HG03558 (cell line): Measurements from ENCODE around the gene ZER1.
A peak's percentile ranks its signal among the peaks of the same experiment; 100 is the strongest.
"Not testable (repeated sequence)": the region's sequence is repeated elsewhere in the genome, so short reads cannot be mapped to it uniquely, and the experiment has no call there.

Experiments
- ATAC-seq: cut with Tn5 transposase; IDR thresholded peaks from one replicate; pipeline ENCODE4 v1.9.1; 2021; ENCODE audit warnings: moderate number of reproducible peaks; ENCODE audit not compliant: unreplicated experiment; ENCODE audit errors: extremely low read depth

ZER1 gene

DNA sequence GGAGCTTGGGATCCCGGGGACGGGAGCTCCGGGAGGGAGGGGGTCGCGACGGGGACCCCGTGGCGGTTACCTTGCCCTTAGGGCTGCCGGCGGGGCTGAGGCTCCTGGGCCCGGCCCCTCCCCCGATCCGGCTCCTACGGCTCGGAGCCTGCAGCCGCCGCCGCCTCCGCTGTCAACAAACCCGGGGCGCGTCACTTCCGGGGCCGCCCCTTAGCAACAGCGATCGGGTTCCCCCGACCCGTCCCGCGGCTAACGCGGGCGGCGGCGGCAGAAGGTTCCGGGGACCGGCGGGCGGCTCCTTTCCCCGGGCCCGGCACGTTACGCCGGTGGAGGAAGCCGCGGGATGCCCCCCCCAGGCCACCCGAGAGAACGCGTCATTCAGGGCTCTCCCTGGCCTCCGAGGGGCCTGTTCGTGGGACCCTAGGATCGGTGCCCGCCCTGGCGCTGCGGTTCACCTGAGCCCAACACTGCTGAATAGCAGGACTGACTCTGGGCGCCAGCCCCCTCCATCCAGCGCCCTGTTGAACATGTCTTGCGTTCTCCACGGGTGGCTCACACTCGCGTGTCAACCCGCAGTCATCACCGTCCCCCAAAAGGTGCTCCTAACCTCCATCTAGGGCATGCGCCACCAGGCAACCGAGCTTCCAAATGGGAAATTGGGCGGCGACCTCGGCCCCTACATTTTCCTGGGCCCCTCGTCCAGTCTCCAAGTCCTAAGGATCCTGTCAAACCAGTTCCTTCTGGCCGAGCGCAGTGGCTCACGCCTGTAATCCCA lies at the start of gene ZER1:
TSS of gene ZER1 (minus strand) at position 183 of the 775 bp plus-strand sequence. CDS start 16,362 bp downstream, outside the sequence.
- ATAC-seq: peak; percentile 59

DNA sequence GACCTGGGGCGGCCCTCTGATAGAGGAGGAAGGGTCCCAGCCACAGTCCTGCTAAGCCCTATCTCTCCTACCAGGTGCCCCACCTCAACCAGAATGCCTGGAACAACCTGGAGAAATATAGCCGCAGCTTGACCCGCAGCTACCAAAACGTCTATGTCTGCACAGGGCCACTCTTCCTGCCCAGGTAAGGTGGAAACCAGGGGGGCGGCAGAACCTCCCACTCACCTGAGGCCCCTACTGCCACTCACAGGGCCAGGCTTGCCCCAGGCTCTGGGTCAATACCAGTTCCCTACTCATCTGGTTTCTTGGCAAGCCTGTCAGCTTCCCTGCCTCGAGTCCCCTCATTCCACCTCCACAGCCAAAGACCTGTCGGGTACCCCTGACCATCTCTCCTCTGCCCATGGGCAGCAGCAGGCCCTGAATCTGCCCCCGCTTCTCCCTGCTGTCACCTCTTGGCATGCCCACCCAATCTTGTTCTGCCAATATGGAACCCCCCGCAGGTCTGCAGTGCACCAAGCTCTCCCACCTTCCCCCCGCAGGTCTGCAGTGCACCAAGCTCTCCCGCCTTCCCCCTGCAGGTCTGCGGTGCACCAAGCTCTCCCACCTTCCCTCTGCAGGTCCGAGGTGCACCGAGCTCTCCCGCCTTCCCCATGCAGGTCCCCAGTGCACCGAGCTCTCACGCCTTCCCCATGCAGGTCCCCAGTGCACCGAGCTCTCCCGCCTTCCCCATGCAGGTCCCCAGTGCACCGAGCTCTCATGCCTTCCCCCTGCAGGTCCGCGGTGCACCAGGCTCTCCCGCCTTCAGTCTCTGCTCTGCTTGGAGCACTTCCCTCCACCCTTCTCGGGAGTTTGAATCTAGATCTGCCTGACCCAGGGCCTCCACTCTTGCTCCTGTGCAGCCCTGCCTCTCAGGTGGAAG lies 49.2 kb upstream of the ZER1 start:
- no peak for ATAC-seq

DNA sequence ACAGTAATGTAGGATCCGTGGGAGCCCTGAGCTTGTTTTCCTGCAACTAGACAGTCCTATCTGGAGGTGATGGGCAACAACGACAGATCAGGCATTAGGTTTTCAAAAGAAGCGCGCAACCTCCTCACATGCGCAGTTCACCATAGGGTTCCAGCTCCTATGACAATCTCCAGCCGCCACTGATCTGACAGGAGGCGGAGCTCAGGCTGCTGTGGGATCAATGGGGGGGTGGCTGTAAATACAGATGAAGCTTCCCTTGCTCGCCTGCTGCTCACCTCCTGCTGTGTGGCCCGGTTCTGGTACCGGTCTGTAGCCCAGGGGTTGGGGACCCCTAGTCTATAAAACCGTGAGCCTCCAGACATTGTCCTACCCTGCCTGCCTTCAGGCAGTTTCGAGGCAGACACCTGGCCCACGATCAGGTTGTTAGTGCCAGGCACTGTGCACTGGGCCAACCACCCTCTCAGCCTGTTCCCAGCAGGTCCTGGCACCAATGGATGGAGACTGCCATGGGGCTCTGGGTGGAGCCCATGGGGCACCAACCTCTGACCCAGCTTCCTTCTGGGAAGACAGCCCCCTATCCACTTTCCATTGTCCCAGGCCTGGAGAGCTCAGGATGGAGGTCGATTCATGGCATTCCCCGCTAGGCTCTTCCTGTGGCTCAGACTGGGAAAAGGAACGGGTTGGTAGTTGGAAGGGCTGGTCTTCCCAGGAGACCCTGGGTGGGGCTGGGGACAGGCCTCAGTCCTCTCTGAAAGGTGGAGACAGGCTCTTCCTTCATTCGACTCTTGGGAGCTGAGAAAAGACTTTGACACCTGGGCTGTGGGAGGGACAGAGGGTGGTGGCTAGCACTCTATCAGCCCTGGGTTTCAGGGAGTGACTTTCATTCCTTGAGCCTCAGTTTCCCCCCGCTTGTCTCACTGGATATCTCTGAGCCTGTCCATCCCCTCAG lies 48.3 kb upstream of the ZER1 start:
- no peak for ATAC-seq

DNA sequence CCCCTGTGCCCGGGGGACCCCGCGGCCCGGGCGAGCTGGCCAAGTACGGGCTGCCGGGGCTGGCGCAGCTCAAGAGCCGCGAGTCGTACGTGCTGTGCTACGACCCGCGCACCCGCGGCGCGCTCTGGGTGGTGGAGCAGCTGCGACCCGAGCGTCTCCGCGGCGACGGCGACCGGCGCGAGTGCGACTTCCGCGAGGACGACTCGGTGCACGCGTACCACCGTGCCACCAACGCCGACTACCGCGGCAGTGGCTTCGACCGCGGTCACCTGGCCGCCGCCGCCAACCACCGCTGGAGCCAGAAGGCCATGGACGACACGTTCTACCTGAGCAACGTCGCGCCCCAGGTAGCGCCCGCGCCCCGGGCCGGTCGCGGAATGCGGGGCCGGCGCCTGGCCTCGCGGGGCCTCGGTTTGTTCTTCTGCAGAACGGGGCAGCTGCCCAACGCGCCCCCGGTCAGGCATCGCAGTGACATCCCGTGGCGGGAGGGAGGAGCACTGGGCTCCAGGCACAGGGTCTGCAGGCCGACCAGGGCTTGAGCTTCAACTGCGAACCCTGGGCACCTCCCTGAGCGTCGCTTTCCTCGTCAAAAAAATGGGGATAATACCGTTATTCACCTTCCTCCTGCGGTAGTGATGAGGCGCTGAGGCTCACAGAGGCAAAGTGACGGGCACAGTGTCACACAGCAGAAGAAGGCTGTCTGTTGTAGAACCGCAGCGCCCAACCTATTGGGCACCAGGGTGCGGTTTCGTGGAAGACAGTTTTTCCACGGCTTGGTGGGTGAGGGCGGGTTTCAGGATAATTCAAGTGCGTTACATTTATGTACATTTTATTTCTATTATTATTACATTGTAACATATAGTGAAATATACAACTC lies 47.4 kb upstream of the ZER1 start:
- peak; percentile 12 for ATAC-seq

DNA sequence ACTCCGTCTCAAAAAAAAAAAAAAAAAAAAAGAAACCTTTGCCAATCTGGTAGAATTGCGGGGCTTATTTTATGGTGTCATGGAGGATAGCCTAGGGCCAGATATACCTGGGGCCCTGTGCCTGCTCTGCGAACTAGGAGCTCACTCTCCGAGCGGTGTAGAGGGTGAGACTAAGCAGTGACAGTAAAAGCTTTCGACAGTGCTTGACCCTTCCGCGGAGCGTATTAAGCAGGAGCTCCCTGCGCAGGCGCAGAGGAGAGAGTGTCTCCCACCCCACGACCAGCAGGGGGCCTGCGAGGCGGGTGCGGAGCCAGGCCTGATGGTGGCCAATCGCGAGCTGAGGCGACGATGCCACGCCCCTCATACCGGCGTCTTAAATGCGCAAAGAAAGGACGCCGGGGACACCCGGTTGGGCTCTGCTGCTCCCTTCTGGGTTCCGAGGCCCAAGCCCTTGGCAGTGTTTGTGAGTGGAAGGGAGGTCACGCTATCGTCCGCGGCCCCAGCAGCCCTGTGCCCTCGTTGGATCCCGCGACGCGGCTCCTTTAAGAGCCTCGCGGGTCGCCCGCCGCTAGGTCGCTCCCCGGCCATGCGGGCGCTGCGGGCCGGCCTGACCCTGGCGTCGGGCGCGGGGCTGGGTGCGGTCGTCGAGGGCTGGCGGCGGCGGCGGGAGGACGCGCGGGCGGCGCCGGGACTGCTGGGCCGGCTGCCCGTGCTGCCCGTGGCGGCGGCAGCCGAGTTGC lies 46.5 kb upstream of the ZER1 start, which contains the start of gene ENDOG:
TSS of gene ENDOG (plus strand) at position 402 of the 740 bp plus-strand sequence. CDS start at position 587, 185 bp downstream.
- ATAC-seq: peak; percentile 84

DNA sequence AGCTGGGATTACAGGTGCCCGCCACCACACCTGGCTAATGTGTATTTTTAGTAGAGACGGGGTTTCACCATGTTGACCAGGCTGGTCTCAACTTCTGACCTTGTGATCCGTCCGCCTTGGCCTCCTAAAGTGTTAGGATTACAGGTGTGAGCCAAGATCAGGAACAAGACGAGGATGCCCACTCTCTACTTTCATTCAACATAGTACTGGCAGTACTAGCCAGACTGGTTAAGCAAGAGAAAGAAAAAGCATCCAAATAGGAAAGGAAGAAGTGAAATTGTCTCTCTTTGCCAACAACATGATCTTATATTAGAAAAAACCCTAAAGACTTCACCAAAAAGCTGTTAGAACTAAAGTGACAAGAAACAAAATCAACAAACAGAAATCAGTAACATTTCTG lies 39.1 kb upstream of the ZER1 start:
- no peak for ATAC-seq

DNA sequence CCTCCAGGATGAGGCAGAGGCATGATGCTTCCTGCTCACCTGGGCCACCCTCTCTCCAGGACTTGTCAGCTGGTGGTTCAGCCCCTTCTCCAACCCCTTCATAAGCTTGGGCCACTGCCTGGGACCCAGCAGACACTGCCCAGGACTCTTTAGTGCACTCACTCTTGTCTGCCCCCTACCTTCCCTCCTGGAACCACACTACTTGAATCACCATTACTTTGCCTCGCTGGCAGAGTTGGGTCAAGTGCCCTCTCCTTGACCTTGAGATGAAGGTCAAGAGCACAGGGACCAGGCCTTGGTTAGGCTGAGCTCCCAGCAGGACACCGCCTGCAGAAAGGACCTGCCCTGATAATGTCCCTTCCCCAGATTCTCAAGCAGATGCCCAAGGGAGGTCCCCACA lies 38.1 kb upstream of the ZER1 start:
- ATAC-seq: no peak

DNA sequence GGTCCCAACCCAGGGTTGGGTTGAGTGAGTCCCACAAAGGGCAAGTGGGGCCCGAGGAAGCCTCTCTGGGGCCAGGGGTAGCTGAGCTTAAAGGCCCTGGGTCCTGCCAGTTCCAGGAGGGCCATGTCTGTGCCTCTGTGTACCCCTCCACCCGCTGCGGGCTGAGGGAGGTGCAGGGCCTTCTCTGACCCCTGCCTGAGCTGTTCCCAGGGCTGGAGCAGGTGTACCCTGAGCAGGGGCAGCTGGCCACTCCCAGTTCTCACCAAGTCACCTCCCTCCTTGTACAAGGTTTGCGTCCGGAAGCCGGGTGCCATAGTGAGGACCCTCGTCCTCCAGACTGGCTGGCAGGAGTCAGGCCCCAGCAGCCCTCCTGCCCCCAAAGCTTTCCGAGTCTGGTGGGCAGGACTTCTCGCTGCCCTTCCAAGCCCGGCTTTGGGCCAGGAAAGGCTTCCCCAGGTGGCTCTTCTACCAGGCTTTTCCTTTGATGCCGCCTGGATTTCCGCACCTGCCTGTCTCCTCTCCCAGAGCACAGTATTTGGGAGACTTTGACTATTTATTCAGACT lies 37.4 kb upstream of the ZER1 start:
- ATAC-seq: no peak

DNA sequence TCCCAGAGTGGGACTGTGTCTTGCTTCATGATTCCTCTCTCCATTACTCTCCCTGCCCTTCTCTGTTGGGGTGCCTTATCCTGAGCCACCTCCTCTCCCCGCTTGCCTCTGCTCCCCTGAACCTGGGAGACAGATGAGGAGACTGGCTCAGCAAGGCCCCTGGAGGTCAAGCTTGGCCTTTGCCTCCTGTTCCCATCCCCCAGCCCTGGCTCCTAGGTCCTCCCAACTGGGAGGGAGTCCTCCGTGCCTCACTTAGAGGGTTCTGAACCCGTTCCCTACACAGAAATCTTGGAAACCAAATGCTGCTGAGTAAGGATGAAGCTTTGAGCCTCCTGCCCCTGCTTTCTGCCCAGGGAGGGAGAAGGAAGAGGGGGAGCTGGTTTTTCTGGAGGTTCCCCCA lies 36.8 kb upstream of the ZER1 start:
- ATAC-seq: no peak

DNA sequence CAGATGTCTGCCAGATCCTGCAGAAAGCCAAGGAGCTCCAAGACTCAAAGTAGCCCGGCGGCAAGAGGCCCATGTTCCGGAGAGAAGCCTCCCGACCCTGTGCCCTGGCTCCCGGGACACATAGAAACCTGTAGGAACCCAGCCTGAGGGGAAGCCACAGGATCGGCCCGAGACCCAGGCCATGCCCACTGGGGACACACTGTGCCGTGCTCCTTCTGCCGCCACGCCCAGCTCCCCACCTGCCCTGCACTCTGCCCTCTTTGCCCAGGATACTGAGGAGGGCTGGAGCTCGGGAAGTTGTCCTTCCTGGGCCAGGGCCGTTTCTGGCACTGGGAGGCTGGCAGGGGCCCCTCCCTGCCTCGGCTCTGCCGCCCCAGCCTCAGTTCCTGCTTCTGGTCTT lies 36.1 kb upstream of the ZER1 start:
- ATAC-seq: no peak

DNA sequence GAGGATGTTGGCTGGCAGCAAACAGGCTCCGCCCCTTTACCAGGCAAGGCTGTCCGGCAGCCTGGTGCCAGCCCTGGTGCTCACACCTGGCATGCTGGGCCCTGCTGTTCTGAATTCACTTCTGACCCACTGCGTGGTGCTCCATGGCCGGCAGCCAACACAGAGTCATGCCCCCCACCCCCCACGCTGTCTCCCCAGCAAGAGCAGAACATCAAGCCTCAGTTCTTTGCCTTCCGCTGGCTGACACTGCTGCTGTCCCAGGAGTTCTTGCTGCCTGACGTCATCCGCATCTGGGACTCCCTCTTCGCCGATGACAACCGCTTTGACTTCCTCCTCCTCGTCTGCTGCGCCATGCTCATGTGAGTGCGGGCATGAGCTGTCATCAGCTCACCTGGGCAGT lies 33.9 kb upstream of the ZER1 start:
- no peak for ATAC-seq

DNA sequence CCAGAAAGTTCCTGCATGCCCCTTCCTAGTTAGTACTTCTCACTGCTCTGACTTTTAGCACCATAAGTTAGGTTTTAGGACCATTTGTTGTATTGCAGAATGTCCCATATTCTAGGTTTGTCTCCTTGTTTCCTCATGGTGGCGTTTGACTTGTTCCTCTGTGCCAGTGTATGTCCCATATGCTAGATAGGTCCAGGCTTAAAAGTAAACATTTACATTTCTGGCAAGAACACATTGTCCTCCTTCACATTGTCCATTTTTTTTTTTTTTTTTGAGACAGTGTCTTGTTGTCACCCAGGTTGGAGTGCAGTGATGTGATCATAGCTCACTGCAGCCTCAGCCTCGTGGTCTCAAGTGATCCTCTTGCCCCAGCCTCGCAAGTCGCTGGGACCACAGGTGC lies 30.8 kb upstream of the ZER1 start:
- ATAC-seq: no peak

DNA sequence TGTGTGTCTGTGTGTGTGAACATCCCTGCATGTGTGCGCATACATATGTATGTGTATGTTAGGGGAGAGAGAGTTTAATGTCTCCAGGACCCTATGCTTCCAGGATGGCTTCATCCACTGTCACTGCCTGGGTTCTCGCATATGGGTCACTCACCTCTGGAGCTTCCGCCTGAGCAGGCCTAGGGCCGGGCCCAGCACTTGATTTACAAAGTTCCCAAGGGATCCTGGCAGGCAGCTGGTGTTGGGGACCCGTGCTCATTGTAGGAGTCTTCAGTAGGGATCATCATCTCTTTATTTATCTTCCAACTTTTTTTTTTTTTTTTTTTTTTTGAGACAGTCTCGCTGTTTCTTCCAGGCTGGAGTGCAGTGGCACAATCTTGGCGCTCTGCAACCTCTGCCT lies 28.3 kb upstream of the ZER1 start:
- ATAC-seq: no peak

DNA sequence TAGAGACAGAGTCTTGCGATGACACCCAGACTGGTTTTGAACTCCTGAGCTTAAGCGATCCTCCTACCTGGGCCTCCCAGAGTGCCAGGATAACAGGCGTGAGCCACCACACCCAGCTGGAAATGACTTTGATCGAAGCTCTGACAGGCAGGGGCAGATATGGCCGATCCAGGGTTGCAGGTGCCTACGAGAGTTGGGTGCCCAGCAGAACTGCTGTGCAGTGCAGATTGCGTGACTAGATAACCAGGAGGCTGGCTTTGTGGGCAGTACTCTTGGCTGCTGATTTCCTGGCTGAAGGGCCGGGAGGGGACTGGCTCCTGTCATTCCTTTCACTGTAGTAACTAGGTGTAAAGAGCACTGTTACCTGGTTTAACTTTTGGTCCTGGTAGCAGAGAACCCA lies 27.2 kb upstream of the ZER1 start:
- ATAC-seq: no peak

DNA sequence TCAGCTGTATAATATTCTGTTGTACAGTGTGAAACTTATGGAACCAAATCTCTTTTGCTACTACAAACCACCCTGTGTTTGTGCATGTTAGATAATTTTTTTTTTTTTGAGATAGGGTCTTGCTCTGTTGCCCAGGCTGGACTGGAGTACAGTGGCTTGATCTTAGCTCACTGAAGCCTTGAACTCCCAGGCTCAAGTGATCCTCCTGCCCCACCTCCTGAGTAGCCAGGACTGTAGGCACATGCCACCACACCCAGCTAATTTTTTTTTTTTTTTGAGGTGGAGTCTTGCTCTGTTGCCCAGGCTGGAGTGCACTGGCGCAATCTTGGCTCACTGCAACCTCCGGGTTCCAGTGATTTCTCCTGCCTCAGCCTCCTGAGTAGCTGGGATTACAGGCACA lies 23.2 kb upstream of the ZER1 start:
- not testable (repeated sequence) for ATAC-seq

DNA sequence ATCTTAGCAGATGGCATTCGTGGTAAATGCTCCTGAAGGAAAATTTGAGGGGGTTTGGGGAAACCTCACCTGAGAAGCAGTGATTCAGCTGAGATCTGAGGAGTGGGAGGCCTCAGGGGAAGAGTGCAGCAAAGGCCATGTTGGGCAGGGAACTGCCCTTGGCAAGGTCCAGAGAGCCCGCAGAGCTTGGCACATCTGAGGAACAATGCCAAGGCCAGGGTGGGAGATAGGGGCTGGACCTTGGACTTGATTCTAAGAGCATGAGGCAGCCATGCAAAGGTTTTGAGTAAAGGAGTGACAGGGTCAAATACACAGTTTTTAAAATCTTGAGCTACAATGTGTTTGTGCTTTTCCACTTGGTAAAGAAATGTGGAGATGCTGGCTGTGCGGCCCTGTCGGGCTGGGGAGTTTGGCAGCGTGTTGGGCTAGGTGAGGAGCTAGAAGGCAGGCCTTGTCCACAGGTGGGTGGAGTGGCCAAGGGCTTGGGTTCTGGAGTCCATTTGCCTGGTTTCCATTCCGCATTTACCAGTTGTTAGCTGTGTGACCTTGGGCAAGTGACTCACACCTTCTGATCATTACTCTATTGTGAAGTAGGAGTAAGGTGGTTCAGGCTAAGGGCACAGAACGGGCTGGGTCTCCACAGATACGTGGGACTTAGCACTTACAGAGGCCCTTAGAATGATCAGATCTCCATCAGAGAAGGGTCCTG lies 21.4 kb upstream of the ZER1 start:
- ATAC-seq: no peak

DNA sequence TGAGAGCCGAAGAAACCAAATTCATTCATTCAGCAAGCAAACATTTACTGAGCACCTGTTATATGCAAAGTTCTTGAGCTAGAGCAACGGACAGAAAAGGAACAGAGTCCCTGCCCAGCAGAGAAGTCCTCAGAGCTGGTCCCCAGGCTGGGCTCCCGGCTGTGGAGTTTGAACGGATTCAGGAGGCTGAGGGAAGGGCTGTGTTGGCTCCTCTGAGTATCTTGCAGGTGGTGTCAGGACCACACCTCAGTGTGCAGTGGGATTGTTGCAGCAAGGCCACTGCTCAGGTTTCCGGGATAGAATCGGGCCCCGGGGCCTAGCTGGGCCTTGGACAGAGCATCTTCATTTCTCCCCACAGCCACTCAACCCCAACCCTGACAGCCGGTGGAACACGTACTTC lies 20.4 kb upstream of the ZER1 start:
- no peak for ATAC-seq

DNA sequence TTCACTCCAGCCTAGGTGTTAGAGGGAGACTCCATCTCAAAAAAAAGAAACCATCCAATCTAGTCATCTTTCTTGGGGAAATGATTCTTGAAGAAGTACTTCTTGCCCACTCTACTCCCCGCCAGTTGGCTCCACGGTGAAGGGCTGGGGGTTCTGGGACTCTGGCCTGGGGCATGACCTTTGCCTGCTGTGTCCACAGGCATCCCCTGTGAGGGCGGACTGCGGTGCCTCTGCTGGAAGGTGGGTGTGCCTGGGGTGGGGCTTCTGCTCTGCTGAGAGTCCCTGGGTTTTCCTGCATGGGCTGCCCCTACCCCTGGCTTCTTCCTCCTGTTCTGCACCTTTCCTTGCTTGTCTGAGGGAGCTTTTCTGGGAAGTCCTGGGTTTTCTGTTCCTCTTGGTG lies 18.8 kb upstream of the ZER1 start:
- no peak for ATAC-seq
